Kidney (tissue), 14 donors: ENCODE data around the gene CNTN4. TPM values are rescaled to one million over a fixed set of nuclear protein-coding genes. Genes with fewer than 3 reads are reported as not detected.

Experiments
- DNase-seq, 5 donors: peaks; one replicate each; pipeline ENCODE4 v3.0.0-alpha.2; 2013 to 2020
- FAIRE-seq: peaks from 2 replicates; lab custom pipeline; 2012; peaks lifted over from hg19 to GRCh38; lab: Jason Lieb, UNC
- H3K27ac ChIP-seq, 2 donors: one replicate each; pipeline ENCODE4 v1.7.0; 2013; ENCODE audit warnings: low read depth in 2 of 2, low read length in 2 of 2, inconsistent platforms in 1 of 2
- H3K27me3 ChIP-seq: one replicate; pipeline ENCODE4 v1.7.1; 2013; ENCODE audit warnings: low read length, inconsistent platforms; ENCODE audit not compliant: control insufficient read depth, insufficient read depth
- H3K36me3 ChIP-seq, 3 donors: one replicate each; pipeline versions ENCODE4 v1.7.0 to v1.7.1; 2013; ENCODE audit warnings: low read length in 3 of 3, control low read depth in 1 of 3, inconsistent platforms in 1 of 3; ENCODE audit not compliant: insufficient read depth in 3 of 3, control insufficient read depth in 2 of 3
- H3K4me1 ChIP-seq, 3 donors: one replicate each; pipeline versions ENCODE4 v1.7.0 to v1.7.1; 2013; ENCODE audit warnings: low read length in 3 of 3, inconsistent platforms in 1 of 3, low read depth in 1 of 3; ENCODE audit not compliant: control insufficient read depth in 2 of 3, insufficient read depth in 2 of 3
- H3K4me3 ChIP-seq, 3 donors: one replicate each; pipeline versions ENCODE4 v1.7.0 to v1.8.1; 2013; ENCODE audit warnings: low read length in 3 of 3, control low read depth in 1 of 3, inconsistent platforms in 1 of 3
- H3K9ac ChIP-seq, 3 donors: one replicate each; pipeline versions ENCODE4 v1.7.0 to v1.7.1; 2013; ENCODE audit warnings: low read length in 3 of 3, control low read depth in 1 of 3, inconsistent platforms in 1 of 3
- H3K9me3 ChIP-seq, 3 donors: one replicate each; pipeline versions ENCODE4 v1.7.0 to v1.7.1; 2013; ENCODE audit warnings: low read length in 3 of 3, control low read depth in 1 of 3, inconsistent platforms in 1 of 3; ENCODE audit not compliant: control insufficient read depth in 2 of 3, insufficient read depth in 1 of 3
- intact Hi-C: fragments of 100-400 bp; cut with DNase I; formaldehyde crosslinking; loops from one replicate; pipeline ENCODE4 v1.11.1; 2022
- polyA plus RNA-seq: library from polyadenylated mRNA; stranded (reverse); fragments of 350-450 nt; fragmentation: Illumina TruSeq; extraction: RNeasy Lipid Tissue Mini Kit (QIAGEN cat#74804); gene quantifications from one replicate; pipeline ENCODE4 v1.2.3, GENCODE V29; 2014; ENCODE audit warnings: low read depth, low replicate concordance; ENCODE audit not compliant: insufficient read depth
- total RNA-seq: library from RNA; stranded (reverse); fragmentation: NEBNext Ultra II Directional; extraction: Animal tissue kit (Norgen Biotek cat#: 25700); gene quantifications from one replicate; pipeline ENCODE4 v1.2.1, GENCODE V29; 2021
- TF ChIP-seq, protein P1 (sequence below): IDR thresholded peaks from 3 replicates; pipeline ENCODE4 v1.5.1; 2012; ENCODE audit warnings: mild to moderate bottlenecking, moderate library complexity, borderline replicate concordance; ENCODE audit not compliant: insufficient read depth; ENCODE audit errors: extremely low read depth
- donor health status: control.
- donor health status: control.
- donor health status: control.
- donor health status: control.
- donor health status: control.
- donor health status: DM: yes; HTN: yes; CAD: no.
- donor health status: Normal renal cell carcinoma (clear cell type).

Gene CNTN4
- total and polyA plus RNA-seq, 2 donors from 2014 or later: 2.2 to 13.4 TPM

DNA sequence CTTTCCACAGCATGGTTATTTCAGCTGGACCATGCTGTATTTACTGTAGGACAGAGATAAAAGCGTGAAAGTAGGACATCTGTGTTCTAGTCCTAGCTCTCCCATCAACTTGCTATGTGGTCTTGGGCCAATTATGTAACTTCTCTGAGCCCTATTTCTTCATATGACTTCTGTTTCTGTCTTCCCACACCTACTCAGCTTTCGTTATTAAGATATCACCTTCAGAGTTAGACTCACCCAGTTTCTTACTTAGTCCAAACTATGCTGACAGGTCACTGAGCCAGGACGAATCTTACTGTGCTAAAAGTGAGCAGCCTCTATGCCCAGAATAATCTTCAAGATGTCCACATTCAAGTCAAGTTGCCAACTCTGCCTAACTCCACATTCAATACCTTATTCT, 727.8 kb downstream of the CNTN4 start:
- TF ChIP-seq, protein P1, sequence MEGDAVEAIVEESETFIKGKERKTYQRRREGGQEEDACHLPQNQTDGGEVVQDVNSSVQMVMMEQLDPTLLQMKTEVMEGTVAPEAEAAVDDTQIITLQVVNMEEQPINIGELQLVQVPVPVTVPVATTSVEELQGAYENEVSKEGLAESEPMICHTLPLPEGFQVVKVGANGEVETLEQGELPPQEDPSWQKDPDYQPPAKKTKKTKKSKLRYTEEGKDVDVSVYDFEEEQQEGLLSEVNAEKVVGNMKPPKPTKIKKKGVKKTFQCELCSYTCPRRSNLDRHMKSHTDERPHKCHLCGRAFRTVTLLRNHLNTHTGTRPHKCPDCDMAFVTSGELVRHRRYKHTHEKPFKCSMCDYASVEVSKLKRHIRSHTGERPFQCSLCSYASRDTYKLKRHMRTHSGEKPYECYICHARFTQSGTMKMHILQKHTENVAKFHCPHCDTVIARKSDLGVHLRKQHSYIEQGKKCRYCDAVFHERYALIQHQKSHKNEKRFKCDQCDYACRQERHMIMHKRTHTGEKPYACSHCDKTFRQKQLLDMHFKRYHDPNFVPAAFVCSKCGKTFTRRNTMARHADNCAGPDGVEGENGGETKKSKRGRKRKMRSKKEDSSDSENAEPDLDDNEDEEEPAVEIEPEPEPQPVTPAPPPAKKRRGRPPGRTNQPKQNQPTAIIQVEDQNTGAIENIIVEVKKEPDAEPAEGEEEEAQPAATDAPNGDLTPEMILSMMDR: no peak
- H3K9me3 ChIP-seq: no peaks in the 10 kb centered on the region
- no peaks in the 10 kb centered on the region for H3K4me1 ChIP-seq
- H3K36me3 ChIP-seq: no peaks in the 10 kb centered on the region
- H3K4me3 ChIP-seq: no peak overlapping the region
- intact Hi-C loops: no loop called here
- no peak overlapping the region for H3K9ac ChIP-seq
- no peaks in the 10 kb centered on the region for H3K27me3 ChIP-seq
- H3K27ac ChIP-seq: no peak overlapping the region
- FAIRE-seq: no peak
- DNase-seq: no peak

DNA sequence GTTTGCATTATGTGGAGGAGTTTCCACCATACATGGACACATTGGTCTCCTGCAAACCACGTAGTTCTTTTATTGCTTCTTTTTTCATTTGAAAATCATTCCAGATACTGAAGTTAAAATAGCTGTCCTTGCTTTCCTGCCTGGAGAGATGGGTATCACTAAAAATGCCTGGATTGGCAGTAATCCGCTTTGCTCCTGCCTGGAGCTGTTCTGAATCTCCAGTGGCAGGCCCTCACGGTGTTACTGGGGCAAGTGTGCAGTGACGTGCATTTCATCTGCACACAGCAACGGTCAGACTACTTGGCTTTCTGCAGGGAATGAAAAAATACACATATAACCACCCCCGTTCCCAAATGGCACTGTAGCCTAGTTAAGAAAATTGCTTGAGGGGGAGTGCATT, 738.6 kb downstream of the CNTN4 start:
- TF ChIP-seq, protein P1: no peak
- intact Hi-C loops: no loop called here
- H3K4me1 ChIP-seq: peaks cover 0 to 2% (median 0%) of the 10 kb centered on the region in 3 donors
- no peak overlapping the region for H3K4me3 ChIP-seq
- DNase-seq (no peak), FAIRE-seq (no peak)
- no peaks in the 10 kb centered on the region for H3K36me3 ChIP-seq
- H3K27ac ChIP-seq: no peak overlapping the region
- H3K9me3 ChIP-seq: no peaks in the 10 kb centered on the region
- H3K27me3 ChIP-seq: no peaks in the 10 kb centered on the region
- no peak overlapping the region for H3K9ac ChIP-seq

DNA sequence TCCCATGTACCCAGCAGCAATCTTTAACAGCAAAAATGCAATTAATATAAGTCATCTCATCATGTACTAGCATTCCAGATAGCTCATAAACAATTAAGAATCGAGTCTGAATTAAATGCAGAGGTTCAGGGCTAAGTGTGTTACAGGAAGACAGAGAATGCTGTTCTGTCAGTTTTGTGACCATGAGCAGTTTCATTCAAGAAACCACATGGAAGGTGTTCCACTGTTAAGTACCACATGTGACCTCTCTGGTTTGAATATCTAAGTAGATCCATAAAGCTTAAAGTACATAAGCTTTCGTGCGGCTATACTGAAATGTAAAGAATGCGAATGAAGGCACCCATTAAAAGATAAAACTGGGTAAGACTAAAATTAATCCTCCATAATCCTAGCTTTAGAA, 739.2 kb downstream of the CNTN4 start:
- Histone ChIP-seq H3K27ac (no peak overlapping the region), H3K4me3 (no peak overlapping the region), H3K9ac (no peak overlapping the region), H3K9me3 (no peaks in the 10 kb centered on the region), H3K27me3 (no peaks in the 10 kb centered on the region), H3K4me1 (peaks cover 0 to 2% (median 0%) of the 10 kb centered on the region in 3 donors), H3K36me3 (no peaks in the 10 kb centered on the region)
- DNase-seq (peak in 2 of 5 donors; percentile 18 to 31), FAIRE-seq (no peak)
- TF ChIP-seq, protein P1: no peak
- intact Hi-C loops: no loop called here
